ENCODE results near the gene TPO. TPM values are rescaled to one million over a fixed set of nuclear protein-coding genes. Genes with fewer than 3 reads are reported as not detected.
A peak's percentile ranks its signal among the peaks of the same experiment; 100 is the strongest.

The TPO gene
- total RNA-seq, 4 donors from 2014 or later: 4,215 to 7,965 (median 5,966) TPM

- peaks cover 0 to 6% of the 10 kb centered on the region in 2 donors for H3K4me1 ChIP-seq
- no peak overlapping the region for H3K4me3 ChIP-seq (replicated peaks in 1 of 3)
- TF ChIP-seq, protein P1, sequence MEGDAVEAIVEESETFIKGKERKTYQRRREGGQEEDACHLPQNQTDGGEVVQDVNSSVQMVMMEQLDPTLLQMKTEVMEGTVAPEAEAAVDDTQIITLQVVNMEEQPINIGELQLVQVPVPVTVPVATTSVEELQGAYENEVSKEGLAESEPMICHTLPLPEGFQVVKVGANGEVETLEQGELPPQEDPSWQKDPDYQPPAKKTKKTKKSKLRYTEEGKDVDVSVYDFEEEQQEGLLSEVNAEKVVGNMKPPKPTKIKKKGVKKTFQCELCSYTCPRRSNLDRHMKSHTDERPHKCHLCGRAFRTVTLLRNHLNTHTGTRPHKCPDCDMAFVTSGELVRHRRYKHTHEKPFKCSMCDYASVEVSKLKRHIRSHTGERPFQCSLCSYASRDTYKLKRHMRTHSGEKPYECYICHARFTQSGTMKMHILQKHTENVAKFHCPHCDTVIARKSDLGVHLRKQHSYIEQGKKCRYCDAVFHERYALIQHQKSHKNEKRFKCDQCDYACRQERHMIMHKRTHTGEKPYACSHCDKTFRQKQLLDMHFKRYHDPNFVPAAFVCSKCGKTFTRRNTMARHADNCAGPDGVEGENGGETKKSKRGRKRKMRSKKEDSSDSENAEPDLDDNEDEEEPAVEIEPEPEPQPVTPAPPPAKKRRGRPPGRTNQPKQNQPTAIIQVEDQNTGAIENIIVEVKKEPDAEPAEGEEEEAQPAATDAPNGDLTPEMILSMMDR (IDR thresholded peaks at IDR 0.05): no peak
- TF ChIP-seq POLR2A (IDR thresholded peaks at IDR 0.05): peak in 1 of 2 donors; percentile 18
- H3K36me3 ChIP-seq: peaks cover 6 to 15% of the 10 kb centered on the region in 2 donors
- H3K9me3 ChIP-seq: no peaks in the 10 kb centered on the region
- peak in 1 of 2 donors; percentile 40 for DNase-seq
- intact Hi-C loops (cut with DNase I): loop anchor here (10.0 kb wide), 1 partner anchor 594 kb away; the partner anchor contains the start of gene SNTG2
- 75 to 77% methylated on average over 12 of the region's 15 CpGs for WGBS, 2 donors
- H3K27ac ChIP-seq: no peak overlapping the region
- H3K27me3 ChIP-seq: no peaks in the 10 kb centered on the region
These were observed 135.8 kb downstream of the TPO start for GRCh38 chr2:1548910-1549673.

DNA sequence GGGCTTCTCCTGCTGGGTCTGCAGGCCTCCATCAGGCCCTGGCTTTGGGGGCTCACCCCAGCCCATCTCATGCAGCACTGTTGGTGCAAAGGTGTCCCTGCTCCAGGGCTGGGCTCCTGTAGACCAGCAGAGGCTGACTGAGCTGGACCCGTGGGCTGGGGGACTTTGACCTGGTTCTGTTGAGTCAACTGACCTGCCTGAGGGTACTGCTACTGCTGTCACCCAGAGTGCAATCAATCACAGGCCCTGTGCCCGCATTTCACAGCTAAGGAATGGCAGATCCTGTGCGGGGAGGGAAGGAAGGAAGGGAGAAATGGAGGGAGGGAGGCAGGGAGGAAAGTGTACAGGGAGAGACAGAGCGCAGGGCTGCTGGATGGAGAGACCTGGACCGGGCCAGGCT lies 136.8 kb downstream of the TPO start:
- no peak for TF ChIP-seq POLR2A (IDR thresholded peaks at IDR 0.05)
- TF ChIP-seq, protein P1 (IDR thresholded peaks at IDR 0.05): no peak
- intact Hi-C loops (cut with DNase I): loop anchor here (5.0 kb wide), 1 partner anchor 192 kb away; the partner anchor contains the start of gene PXDN
- H3K27ac ChIP-seq: no peak overlapping the region

GRCh38 chr2:1550658-1551316 lies 137.5 kb downstream of the TPO start:
- WGBS, 2 donors: 30 to 40% methylated on average over 20 to 27 of the region's 32 CpGs
- TF ChIP-seq, protein P1 (IDR thresholded peaks at IDR 0.05): peak; percentile 78 to 97 (median 88)
- TF ChIP-seq POLR2A (IDR thresholded peaks at IDR 0.05): no peak
- Histone ChIP-seq H3K27me3 (no peaks in the 10 kb centered on the region), H3K9me3 (no peaks in the 10 kb centered on the region), H3K36me3 (peaks cover 6 to 21% of the 10 kb centered on the region in 2 donors), H3K27ac (no peak overlapping the region), H3K4me3 (replicated peaks in 1 of 3) (no peak overlapping the region), H3K4me1 (peaks cover 0 to 6% of the 10 kb centered on the region in 2 donors)
- DNase-seq: peak; percentile 66 to 69
- intact Hi-C loops (cut with DNase I): loop anchor here (5.0 kb wide), 1 partner anchor 192 kb away; the partner anchor contains the start of gene PXDN

More for the DNA sequence above, 136.8 kb downstream of the TPO start:
- Histone ChIP-seq H3K36me3 (peaks cover 6 to 21% of the 10 kb centered on the region in 2 donors), H3K9me3 (no peaks in the 10 kb centered on the region), H3K4me1 (peaks cover 0 to 6% of the 10 kb centered on the region in 2 donors), H3K27me3 (no peaks in the 10 kb centered on the region), H3K4me3 (replicated peaks in 1 of 3) (no peak overlapping the region)
- 67% methylated on average over 5 of the region's 5 CpGs for WGBS, 2 donors
- no peak for DNase-seq

GRCh38 chr2:1551905-1552304 lies 138.6 kb downstream of the TPO start:
- intact Hi-C loops (cut with DNase I): loop anchor here (5.0 kb wide), 1 partner anchor 190 kb away; the partner anchor contains the start of gene PXDN
- Histone ChIP-seq H3K36me3 (peaks cover 6 to 21% of the 10 kb centered on the region in 2 donors), H3K9me3 (no peaks in the 10 kb centered on the region), H3K4me1 (peaks cover 0 to 6% of the 10 kb centered on the region in 2 donors), H3K27me3 (no peaks in the 10 kb centered on the region), H3K27ac (no peak overlapping the region), H3K4me3 (replicated peaks in 1 of 3) (no peak overlapping the region)
- no peak for DNase-seq
- WGBS, 2 donors: 96% methylated on average over 4 of the region's 4 CpGs
- TF ChIP-seq, protein P1 (IDR thresholded peaks at IDR 0.05): no peak
- no peak for TF ChIP-seq POLR2A (IDR thresholded peaks at IDR 0.05)

All from thyroid gland (tissue), 4 donors.